ENCODE results near the gene SNX21. TPM values are rescaled to one million over a fixed set of nuclear protein-coding genes. Genes with fewer than 3 reads are reported as not detected.
"Not testable (repeated sequence)": the region's sequence is repeated elsewhere in the genome, so short reads cannot be mapped to it uniquely, and the experiment has no call there.

The SNX21 gene
- total and polyA plus RNA-seq, 9 of the 15 experiments (the other 6 are each of a cell fraction or from before 2014, with no cell fraction given) = 0.10 to 1.2 (median 0.42) TPM

GRCh38 chr20:45873409-45874103, 40.0 kb downstream of the SNX21 start (continued):
- TF ChIP-seq NR2F6 (CRISPR knock-in tag; IDR thresholded peaks at IDR 0.05) = no peak
- TF ChIP-seq NFIC (IDR thresholded peaks at IDR 0.05) = 0 out of 2 replicates have a peak, but pooled peaks have one; percentile 6
- TF ChIP-seq TOE1 (IDR thresholded peaks at IDR 0.05; ENCODE audit: borderline replicate concordance) = no peak
- no peak for TF ChIP-seq TOE1 (CRISPR knock-in tag; IDR thresholded peaks at IDR 0.05; ENCODE audit: borderline replicate concordance, low read depth)
- no peak for TF ChIP-seq HNRNPH1 (optimal IDR thresholded peaks at IDR 0.05; ENCODE audit: low read depth, low read length)
- TF ChIP-seq HDAC3 (IDR thresholded peaks at IDR 0.05; ENCODE audit: borderline replicate concordance, partially characterized antibody) = no peak

GRCh38 chr20:45874104-45874481, 40.5 kb downstream of the SNX21 start:
- H3K27ac ChIP-seq (ENCODE audit: extremely low read depth, low read depth, low read length); H4K20me1 ChIP-seq (replicated peaks; ENCODE audit: control insufficient read depth, insufficient read depth, low read length); ATAC-seq; H3K9me3 ChIP-seq (replicated peaks; ENCODE audit: control insufficient read depth, insufficient read depth, low read depth, low read length); DNase-seq (ENCODE audit: extremely low read depth in 1 of 4, low spot score in 3 of 4); intact Hi-C loops (cut with micrococcal nuclease); in situ Hi-C loops (cut with MboI); BruUV-seq (replicated peaks); H3K36me3 ChIP-seq (ENCODE audit: control insufficient read depth, insufficient read depth, low read length); CTCF ChIA-PET (ENCODE audit: low intra/inter-chr PET ratio); FAIRE-seq; H3K4me3 ChIP-seq; H2AFZ ChIP-seq (ENCODE audit: low read depth, low read length); H3K27me3 ChIP-seq (ENCODE audit: control insufficient read depth in 2 of 2, insufficient read depth in 2 of 2, low read length in 2 of 2); H3K9ac ChIP-seq (ENCODE audit: insufficient read depth in 1 of 2, low read depth in 2 of 2, low read length in 2 of 2); H3K4me2 ChIP-seq (ENCODE audit: insufficient read depth, low read length); H3K9me1 ChIP-seq (ENCODE audit: control insufficient read depth, insufficient read depth, low read length); H3K79me2 ChIP-seq (ENCODE audit: control insufficient read depth, insufficient read depth, low read length): not testable (repeated sequence)
- H3K4me1 ChIP-seq (replicated peaks in 1 of 2; ENCODE audit: control insufficient read depth in 2 of 2, insufficient read depth in 2 of 2, low read length in 2 of 2) = peaks cover 19 to 24% of the 10 kb centered on the region in 2 experiments
- TF ChIP-seq KDM1A (IDR thresholded peaks at IDR 0.05) (0 out of 4 replicates have a peak, but pooled peaks of 1 of the 2 experiments have one; percentile 18), CEBPB (tag; IDR thresholded peaks at IDR 0.05) (peak; percentile 33; the same call in 1 of the 2 replicates), ADNP (tag; IDR thresholded peaks at IDR 0.05) (peak; percentile 64)
- POLR2A ChIA-PET = interaction anchor here (0.7 to 1.6 kb wide), 4 partner anchors 10 to 60 kb away, joined by 3 to 7 read pairs (median 4); partner anchors contain the start of gene PCIF1
- WGBS (ENCODE audit: insufficient coverage, low coverage, missing lambda C conversion rate) = 15% methylated on average over 9 of the region's 10 CpGs
